ENCODE data around the gene ARHGAP42.

The ARHGAP42 gene

DNA sequence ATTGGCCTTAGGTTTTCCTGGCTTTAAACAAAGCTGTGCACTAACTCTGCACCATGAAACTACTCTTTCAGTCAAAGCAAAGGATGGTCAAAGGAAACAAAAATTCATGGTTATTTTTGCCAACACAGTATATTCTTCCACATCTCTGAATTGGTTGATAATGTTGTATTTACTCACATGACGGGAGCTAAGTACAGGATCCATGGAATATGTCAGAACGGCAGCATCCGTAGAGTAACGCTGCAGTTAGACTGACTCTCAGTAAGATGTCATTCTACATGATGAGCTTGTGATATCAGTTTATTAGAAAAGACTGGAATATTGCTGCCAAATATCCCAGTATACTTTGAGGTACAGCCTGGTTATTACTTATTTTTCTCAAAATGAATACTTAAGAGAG, 270.4 kb downstream of the ARHGAP42 start:
- TF ChIP-seq JUND (IDR thresholded peaks at IDR 0.05; ENCODE audit: low read depth): no peak
- in situ Hi-C loops (cut with HindIII; ENCODE audit: low pct_unique_long_range_greater_than_20kb, low sequenced_read_pairs): no loop called here

DNA sequence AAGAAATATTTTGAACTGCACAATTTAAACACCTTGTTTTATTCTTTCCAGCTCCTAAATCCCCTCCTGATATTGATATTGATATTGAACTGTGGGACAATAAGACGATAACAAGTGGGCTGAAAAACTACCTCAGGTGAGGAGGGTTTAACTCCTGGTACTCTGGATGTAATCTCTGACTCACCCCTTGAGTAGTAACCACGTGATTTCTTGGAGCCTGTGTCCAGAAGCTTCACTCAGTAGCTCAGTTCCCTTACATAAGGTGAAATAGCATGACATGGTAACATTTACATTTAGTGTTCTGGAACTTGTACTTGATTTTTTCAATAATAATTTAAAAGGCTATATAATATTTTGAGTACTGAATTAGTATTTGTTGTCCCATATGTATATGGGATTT, 274.5 kb downstream of the ARHGAP42 start:
- TF ChIP-seq JUND (IDR thresholded peaks at IDR 0.05; ENCODE audit: low read depth): no peak
- DNase-seq (ENCODE audit: low read depth in 1 of 2, low spot score in 1 of 2): no peak

More for the DNA sequence above, 270.4 kb downstream of the ARHGAP42 start:
- no peak for DNase-seq (ENCODE audit: low read depth in 1 of 2, low spot score in 1 of 2)

DNA sequence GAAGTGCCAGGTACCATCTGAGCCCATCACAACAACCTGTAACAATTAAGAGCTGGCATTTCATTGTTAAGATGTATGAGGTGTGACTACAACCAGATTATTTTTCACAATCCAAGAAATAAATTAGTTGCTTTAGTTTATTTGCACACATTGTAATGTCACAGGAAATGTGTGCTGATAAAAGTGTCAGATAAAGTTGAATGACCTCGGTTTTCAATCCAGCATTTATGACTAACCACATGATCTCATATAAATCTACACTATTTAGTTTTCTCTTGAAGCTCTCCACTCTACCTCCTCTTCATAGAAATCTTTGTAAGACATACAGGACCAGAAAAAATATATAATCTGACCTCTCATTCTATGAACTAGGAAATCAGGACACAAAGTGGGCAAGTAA, 276.3 kb downstream of the ARHGAP42 start:
- no peak for DNase-seq (ENCODE audit: low read depth in 1 of 2, low spot score in 1 of 2)
- in situ Hi-C loops (cut with HindIII; ENCODE audit: low pct_unique_long_range_greater_than_20kb, low sequenced_read_pairs): no loop called here
- TF ChIP-seq JUND (IDR thresholded peaks at IDR 0.05; ENCODE audit: low read depth): no peak

More for the DNA sequence above, 274.5 kb downstream of the ARHGAP42 start:
- in situ Hi-C loops (cut with HindIII; ENCODE audit: low pct_unique_long_range_greater_than_20kb, low sequenced_read_pairs): no loop called here

DNA sequence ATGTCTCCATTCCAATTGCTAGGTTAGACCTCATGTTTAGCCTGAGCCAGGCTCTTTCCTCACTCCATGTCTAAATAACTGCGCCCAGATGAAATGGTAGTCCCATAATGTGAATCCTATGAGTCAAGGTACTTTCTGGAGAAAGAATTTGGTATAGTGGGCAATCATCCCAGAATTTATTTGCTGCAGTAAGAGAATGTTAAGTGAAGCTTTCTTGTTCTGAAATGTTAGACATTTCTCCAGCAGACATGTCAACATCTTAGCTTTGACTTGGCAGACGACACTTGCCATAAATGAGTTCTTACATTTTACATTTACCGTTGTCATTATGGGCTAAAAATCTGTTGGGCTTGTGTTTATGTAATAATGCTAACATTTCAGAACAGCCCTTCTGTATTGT, 277.3 kb downstream of the ARHGAP42 start:
- in situ Hi-C loops (cut with HindIII; ENCODE audit: low pct_unique_long_range_greater_than_20kb, low sequenced_read_pairs): no loop called here
- no peak for DNase-seq (ENCODE audit: low read depth in 1 of 2, low spot score in 1 of 2)
- no peak for TF ChIP-seq JUND (IDR thresholded peaks at IDR 0.05; ENCODE audit: low read depth)

DNA sequence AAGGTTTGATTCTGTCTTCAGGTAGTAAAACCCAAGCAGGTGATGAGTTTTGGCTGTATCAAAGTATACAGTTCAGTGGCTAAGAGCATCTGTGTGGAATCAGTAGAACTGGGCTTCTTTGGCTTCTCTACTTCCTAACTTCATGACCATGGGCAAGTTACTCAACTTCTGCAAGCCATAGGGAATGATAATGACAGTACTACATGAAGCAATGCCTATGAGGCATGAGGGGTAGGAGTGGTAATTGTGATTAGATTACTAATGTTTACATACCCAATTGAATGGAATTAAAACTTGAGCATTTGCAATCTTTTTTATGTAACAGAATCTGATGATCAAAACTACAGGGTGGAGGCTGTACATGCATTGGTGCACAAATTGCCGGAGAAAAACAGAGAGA, 278.3 kb downstream of the ARHGAP42 start:
- no peak for TF ChIP-seq JUND (IDR thresholded peaks at IDR 0.05; ENCODE audit: low read depth)
- in situ Hi-C loops (cut with HindIII; ENCODE audit: low pct_unique_long_range_greater_than_20kb, low sequenced_read_pairs): no loop called here
- DNase-seq (ENCODE audit: low read depth in 1 of 2, low spot score in 1 of 2): no peak

DNA sequence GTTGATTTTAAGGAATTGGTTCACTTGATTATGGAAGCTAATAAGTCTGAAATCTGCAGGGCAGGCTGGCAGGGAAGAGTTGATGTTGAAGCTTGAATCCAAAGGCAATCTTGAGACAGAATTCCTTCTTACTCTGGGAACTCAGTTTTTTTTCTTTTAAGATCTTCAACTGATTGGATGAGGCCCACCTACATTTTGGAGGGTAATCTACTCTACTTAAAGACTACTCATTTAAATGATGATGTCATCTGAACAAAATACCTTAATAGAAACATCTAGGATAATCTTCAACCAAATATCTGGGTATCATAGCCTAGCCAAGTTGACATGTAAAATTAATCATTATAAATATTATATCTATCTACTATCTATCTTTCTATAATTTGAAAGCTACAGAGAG, 279.3 kb downstream of the ARHGAP42 start:
- in situ Hi-C loops (cut with HindIII; ENCODE audit: low pct_unique_long_range_greater_than_20kb, low sequenced_read_pairs): no loop called here
- DNase-seq (ENCODE audit: low read depth in 1 of 2, low spot score in 1 of 2): no peak
- no peak for TF ChIP-seq JUND (IDR thresholded peaks at IDR 0.05; ENCODE audit: low read depth)

DNA sequence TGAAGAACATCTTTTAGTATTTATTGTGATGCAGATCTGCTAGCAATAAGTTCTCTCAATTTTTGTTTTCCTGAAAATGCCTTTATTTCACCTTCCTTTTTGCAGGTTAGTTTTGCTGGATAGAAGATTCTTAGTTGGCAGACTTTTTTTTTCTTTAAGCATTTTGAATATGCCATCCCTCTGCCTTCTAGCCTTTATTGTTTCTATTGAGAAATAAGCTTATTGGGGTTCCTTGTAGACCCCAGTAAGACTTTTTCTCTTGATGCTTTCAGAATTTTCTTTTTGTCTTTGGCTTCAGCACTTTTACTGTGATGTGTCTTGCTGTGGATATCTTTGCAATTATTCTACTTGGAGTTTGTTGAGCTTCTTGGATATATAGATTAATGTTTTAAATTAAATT, 281.9 kb downstream of the ARHGAP42 start:
- no peak for DNase-seq (ENCODE audit: low read depth in 1 of 2, low spot score in 1 of 2)
- TF ChIP-seq JUND (IDR thresholded peaks at IDR 0.05; ENCODE audit: low read depth): no peak
- in situ Hi-C loops (cut with HindIII; ENCODE audit: low pct_unique_long_range_greater_than_20kb, low sequenced_read_pairs): no loop called here

DNA sequence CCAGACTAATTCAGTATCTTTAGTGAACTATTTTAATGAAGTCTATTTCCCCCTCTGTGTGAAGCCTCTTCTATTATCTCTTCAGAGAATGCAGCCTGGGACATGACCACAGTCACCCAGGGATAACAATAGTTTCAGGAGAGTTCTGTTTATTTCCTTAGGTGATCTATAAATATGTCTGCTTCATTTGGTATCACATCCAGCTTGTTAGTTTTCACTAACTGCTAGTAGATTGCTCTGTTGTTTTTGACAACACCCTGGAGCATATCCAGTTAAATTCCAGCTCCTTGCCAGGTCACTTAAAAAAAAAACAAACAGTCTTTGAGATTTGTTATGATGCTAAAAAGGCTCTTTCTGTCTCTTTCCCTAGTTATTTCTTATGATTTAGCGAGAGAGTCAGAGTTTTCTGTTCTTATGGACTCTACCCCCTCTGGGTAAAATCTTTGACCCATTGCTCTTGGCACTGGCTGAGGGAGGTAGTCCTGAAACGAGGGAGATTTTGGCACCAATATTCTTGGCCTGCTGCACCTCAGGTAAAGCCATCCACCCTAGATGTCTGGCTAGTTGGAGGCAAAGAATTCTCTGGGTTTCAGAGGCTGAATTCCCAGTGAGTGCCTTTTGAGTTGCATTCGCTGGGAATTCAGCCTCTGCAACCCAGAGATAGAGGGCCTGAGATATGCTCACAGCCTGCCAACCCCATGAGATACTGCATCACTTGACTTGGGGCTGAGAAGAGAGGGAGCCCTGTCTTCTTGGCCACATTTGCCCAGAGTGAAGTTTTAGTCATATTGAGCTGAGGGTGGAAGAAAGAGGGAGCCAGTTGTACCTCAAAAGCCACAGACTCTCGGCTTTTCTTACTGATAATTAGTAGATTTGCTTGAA, 283.4 kb downstream of the ARHGAP42 start:
- peak in 1 of 2 experiments; percentile 37 for DNase-seq (ENCODE audit: low read depth in 1 of 2, low spot score in 1 of 2)
- no peak for TF ChIP-seq JUND (IDR thresholded peaks at IDR 0.05; ENCODE audit: low read depth)
- in situ Hi-C loops (cut with HindIII; ENCODE audit: low pct_unique_long_range_greater_than_20kb, low sequenced_read_pairs): no loop called here

DNA sequence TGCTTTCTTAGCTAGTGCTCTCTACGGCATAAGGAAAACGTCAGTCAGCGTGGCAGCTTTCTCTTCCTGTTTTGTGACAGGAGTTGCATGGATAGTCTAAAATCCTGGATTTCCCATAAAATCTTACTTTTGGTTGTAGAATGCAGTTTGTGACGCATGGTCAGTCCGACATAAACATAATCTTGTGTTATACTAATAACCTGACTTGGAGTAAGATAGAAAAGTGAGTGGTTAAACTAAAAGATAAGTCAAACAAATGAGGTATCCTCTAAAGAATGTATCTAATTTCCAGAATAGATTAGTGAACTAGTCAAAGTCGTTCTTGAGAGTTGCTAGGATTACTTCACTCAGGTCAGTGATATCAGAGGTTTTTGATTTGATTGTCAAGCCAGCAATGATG, 285.0 kb downstream of the ARHGAP42 start:
- no peak for TF ChIP-seq JUND (IDR thresholded peaks at IDR 0.05; ENCODE audit: low read depth)
- DNase-seq (ENCODE audit: low read depth in 1 of 2, low spot score in 1 of 2): no peak
- in situ Hi-C loops (cut with HindIII; ENCODE audit: low pct_unique_long_range_greater_than_20kb, low sequenced_read_pairs): no loop called here

DNA sequence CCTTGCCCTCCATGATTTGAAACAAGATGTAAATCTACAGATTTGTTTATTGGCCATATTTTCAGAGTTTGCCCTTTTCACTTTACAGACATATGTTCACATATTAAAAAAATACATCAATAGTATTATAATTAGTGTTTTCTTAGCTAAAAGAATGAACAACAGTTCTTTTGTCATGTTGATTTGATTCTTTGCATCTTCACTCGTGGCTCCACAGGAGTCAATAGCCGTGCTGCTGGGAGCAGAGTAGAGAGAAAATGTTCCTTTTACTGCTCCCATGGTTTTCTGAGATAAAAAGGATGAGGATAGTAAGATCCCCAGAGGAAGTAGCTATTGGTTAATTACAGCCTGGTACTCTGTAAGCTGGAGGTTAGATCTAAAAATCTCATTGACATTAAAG, 291.4 kb downstream of the ARHGAP42 start:
- TF ChIP-seq JUND (IDR thresholded peaks at IDR 0.05; ENCODE audit: low read depth): no peak
- in situ Hi-C loops (cut with HindIII; ENCODE audit: low pct_unique_long_range_greater_than_20kb, low sequenced_read_pairs): no loop called here
- DNase-seq (ENCODE audit: low read depth in 1 of 2, low spot score in 1 of 2): no peak

DNA sequence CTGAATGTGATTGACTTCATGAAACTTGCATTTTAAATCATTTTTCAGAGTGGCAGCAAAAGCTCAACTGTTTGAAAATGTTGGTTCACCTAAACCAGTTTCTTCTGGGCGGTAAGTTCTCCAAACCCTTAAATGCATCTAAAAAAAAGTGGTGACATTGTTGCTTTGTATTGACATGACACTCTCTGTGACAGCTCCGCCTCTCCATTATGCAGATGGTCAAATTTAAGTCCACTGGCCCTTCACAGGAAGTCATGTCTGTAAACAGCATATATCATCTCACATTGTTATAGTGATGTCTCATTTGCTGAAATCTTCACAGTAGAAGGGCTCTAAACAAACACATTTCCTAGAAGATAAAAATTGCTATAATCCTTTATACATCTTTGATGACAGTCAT, 291.9 kb downstream of the ARHGAP42 start:
- no peak for DNase-seq (ENCODE audit: low read depth in 1 of 2, low spot score in 1 of 2)
- TF ChIP-seq JUND (IDR thresholded peaks at IDR 0.05; ENCODE audit: low read depth): no peak
- in situ Hi-C loops (cut with HindIII; ENCODE audit: low pct_unique_long_range_greater_than_20kb, low sequenced_read_pairs): no loop called here

DNA sequence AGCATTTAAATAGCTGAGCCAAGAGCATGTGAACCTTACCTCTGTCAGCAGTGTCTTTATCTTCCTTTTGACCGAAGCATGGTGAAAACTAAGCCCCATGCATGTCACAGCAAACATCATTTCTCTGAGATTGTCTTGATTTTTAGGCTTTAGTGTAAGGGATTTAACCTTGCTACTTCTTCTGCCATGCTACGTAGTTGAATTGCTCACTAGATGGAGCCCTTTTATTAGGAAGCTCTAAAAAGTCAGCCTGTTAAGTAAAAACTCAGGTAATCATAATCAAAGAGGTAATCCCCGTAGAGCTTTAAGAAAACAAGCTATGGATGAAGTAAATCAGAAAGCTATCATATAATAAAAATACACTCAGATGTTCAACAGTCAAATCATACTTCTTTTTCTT, 293.1 kb downstream of the ARHGAP42 start:
- in situ Hi-C loops (cut with HindIII; ENCODE audit: low pct_unique_long_range_greater_than_20kb, low sequenced_read_pairs): no loop called here
- peak; percentile 37 to 88 for DNase-seq (ENCODE audit: low read depth in 1 of 2, low spot score in 1 of 2)
- no peak for TF ChIP-seq JUND (IDR thresholded peaks at IDR 0.05; ENCODE audit: low read depth)

DNA sequence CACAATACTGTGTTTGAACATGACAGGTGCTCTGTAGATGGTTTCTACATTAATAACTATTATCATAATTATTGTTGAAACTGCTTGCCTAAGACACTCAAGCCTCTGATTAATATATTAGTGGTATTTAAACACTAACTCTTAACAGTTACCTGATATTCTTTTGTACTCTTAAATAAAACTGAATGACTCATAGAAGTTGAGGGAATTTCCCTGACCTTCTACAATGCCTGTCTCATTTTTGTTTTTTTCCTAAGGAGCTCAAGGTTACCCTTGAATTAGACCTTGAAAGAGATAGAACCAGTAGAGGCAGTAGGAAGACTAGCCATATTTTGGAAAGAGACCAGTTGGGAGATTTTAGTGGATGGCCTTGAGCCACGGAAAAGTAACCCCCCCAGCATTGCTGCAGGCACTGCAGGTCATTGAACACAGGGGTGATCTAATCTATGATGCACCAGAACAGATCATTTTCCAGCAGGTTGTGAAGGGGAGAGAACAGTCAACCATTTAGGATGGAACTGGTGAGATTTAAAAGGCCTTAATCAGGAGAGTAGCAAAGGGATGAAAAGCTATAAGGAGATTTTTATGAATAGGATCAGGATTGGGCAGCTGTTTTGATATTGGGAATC, 294.2 kb downstream of the ARHGAP42 start:
- TF ChIP-seq JUND (IDR thresholded peaks at IDR 0.05; ENCODE audit: low read depth): no peak
- in situ Hi-C loops (cut with HindIII; ENCODE audit: low pct_unique_long_range_greater_than_20kb, low sequenced_read_pairs): no loop called here
- peak in 1 of 2 experiments; percentile 30 for DNase-seq (ENCODE audit: low read depth in 1 of 2, low spot score in 1 of 2)
